ENCODE measurements around the gene PRKCG. TPM values are rescaled to one million over a fixed set of nuclear protein-coding genes. Genes with fewer than 3 reads are reported as not detected.

PRKCG gene
- polyA plus RNA-seq, 1 experiment, result 0.09 TPM

DNA sequence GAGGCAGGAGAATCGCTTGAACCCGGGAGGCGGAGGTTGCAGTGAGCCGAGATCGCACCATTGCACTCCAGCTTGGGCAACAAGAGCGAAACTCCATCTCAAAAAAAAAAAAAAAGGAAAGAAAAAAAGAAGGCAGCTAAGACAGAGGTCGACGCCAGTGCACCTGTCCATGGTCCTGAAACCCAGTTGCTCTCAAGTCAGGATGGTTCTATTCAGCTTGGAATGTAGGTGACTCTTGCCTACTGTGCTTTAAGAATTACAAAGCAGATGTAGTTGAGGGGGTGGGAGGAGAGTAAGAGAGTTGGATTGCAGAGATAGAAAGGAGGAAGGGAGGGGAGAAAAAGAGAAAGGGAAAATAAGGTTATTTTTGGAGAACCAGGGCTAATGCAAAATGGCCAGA lies 45.7 kb downstream of the PRKCG start:
- ChIA-PET CTCF (interaction anchor here (0.7 kb wide), 1 partner anchor 97 kb away, joined by 3 read pairs; no protein-coding TSS in a partner anchor), POLR2A (no interaction called here)
- Histone ChIP-seq H3K27me3 (ENCODE audit: control insufficient read depth, insufficient read depth, low read length) (no peaks in the 10 kb centered on the region), H3K4me3 (ENCODE audit: low read depth, low read length) (no peak overlapping the region), H3K9me3 (ENCODE audit: control insufficient read depth, insufficient read depth, low read length) (no peaks in the 10 kb centered on the region), H3K27ac (ENCODE audit: low read depth, low read length) (no peak overlapping the region)
- DNase-seq (ENCODE audit: low read depth, low spot score), result peak; percentile 26
- TF ChIP-seq, protein P1, sequence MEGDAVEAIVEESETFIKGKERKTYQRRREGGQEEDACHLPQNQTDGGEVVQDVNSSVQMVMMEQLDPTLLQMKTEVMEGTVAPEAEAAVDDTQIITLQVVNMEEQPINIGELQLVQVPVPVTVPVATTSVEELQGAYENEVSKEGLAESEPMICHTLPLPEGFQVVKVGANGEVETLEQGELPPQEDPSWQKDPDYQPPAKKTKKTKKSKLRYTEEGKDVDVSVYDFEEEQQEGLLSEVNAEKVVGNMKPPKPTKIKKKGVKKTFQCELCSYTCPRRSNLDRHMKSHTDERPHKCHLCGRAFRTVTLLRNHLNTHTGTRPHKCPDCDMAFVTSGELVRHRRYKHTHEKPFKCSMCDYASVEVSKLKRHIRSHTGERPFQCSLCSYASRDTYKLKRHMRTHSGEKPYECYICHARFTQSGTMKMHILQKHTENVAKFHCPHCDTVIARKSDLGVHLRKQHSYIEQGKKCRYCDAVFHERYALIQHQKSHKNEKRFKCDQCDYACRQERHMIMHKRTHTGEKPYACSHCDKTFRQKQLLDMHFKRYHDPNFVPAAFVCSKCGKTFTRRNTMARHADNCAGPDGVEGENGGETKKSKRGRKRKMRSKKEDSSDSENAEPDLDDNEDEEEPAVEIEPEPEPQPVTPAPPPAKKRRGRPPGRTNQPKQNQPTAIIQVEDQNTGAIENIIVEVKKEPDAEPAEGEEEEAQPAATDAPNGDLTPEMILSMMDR (IDR thresholded peaks at IDR 0.05; ENCODE audit: low read depth, low read length), result no peak

DNA sequence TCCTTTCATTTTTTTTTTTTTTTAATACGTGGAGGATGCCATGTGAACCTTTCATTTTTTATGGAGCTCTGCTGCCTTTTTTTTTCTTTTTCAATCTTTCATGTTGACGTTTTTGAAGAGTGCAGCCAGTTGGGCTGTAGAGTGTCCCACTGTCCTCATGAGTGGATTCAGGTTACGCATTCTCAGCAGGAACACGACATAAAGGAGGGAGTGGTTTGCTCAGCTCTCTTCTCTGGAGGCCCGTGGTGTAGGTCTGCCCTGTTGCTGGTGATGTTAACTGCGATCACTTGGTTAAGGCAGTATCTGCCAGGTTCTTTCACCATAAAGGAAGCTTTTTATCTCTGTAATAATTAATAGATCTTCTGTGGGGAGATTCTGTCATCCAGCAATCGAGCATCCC lies 54.0 kb downstream of the PRKCG start:
- Histone ChIP-seq H3K27ac (ENCODE audit: low read depth, low read length) (no peak overlapping the region), H3K27me3 (ENCODE audit: control insufficient read depth, insufficient read depth, low read length) (no peaks in the 10 kb centered on the region), H3K9me3 (ENCODE audit: control insufficient read depth, insufficient read depth, low read length) (no peaks in the 10 kb centered on the region), H3K4me3 (ENCODE audit: low read depth, low read length) (no peak overlapping the region)
- TF ChIP-seq, protein P1 (IDR thresholded peaks at IDR 0.05; ENCODE audit: low read depth, low read length), result no peak
- no peak for DNase-seq (ENCODE audit: low read depth, low spot score)
- ChIA-PET POLR2A (interaction anchor here (0.7 kb wide), 1 partner anchor 1644 kb away, joined by 3 read pairs; no protein-coding TSS in a partner anchor), CTCF (interaction anchor here (0.6 kb wide), 1 partner anchor 143 kb away, joined by 3 read pairs; no protein-coding TSS in a partner anchor)

DNA sequence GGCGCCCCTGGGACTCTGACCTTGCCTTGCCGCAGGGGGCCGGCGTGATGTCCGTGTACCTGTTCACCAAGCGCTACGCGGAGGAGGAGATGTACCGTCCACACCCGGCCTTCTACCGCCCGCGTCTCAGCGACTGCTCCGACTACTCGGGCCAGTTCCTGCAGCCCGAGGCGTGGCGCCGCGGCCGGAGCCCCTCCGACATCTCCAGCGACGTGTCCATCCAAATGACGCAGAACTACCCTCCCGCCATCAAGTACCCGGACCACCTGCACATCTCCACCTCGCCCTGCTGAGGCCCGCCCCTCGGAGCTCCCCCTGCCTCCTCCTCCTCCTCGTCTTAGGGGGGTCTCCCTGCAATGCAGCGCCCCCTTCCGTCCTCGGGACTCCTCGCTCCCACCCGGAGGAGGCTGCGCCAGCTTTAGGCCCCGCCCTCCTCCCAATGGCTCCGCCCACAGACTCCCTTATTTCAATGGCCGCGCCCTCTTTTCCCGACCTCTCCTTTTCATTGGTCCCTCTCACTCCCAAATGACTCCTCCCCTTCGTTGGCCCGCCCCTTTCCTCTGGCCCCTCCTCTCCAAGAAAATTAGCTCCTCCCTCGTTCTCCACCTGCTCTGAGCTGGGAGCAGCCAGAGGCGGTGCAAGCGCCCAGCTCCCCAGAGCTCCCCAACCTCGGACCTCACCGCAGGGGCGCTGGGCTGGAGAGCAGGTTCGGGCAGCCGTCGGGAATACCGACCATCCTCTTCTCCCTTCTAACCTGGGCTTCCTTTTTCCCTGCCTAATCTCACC lies 60.2 kb downstream of the PRKCG start:
- peaks cover 10% of the 10 kb centered on the region for H3K9me3 ChIP-seq (ENCODE audit: control insufficient read depth, insufficient read depth, low read length)
- TF ChIP-seq, protein P1 (IDR thresholded peaks at IDR 0.05; ENCODE audit: low read depth, low read length), result no peak
- H3K27me3 ChIP-seq (ENCODE audit: control insufficient read depth, insufficient read depth, low read length), result peaks cover 20% of the 10 kb centered on the region
- POLR2A ChIA-PET, result no interaction called here
- no peak overlapping the region for H3K4me3 ChIP-seq (ENCODE audit: low read depth, low read length)
- CTCF ChIA-PET, result interaction anchor here (0.8 kb wide), 1 partner anchor 394 kb away, joined by 4 read pairs; no protein-coding TSS in a partner anchor
- H3K27ac ChIP-seq (ENCODE audit: low read depth, low read length), result no peak overlapping the region
- DNase-seq (ENCODE audit: low read depth, low spot score), result no peak

DNA sequence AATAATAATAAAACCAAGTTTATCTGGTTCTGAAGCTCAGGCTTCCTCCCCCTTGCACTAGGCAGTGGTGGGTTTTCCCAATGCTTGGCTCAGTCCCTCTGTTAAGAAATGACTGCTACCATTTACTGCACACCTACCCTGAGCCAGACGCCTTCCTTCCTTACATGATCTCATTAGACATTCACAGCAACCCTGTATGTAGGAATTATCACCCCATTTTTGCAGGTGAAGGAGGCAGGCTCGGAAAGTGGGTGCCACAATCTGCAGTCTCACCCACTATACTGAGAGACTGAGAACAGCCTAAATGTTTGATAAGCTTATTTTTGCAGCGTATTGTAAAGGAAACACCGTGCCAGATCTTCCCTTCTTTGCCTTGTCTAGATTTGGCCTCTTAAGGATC lies 62.4 kb downstream of the PRKCG start:
- H3K27ac ChIP-seq (ENCODE audit: low read depth, low read length), result no peak overlapping the region
- POLR2A ChIA-PET, result interaction anchor here (0.8 kb wide), 1 partner anchor 36 kb away, joined by 3 read pairs; no protein-coding TSS in a partner anchor
- CTCF ChIA-PET, result interaction anchor here (0.9 kb wide), 1 partner anchor 85 kb away, joined by 4 read pairs; no protein-coding TSS in a partner anchor
- peaks cover 10% of the 10 kb centered on the region for H3K9me3 ChIP-seq (ENCODE audit: control insufficient read depth, insufficient read depth, low read length)
- H3K27me3 ChIP-seq (ENCODE audit: control insufficient read depth, insufficient read depth, low read length), result peaks cover 20% of the 10 kb centered on the region
- H3K4me3 ChIP-seq (ENCODE audit: low read depth, low read length), result no peak overlapping the region
- TF ChIP-seq, protein P1 (IDR thresholded peaks at IDR 0.05; ENCODE audit: low read depth, low read length), result no peak
- DNase-seq (ENCODE audit: low read depth, low spot score), result no peak

DNA sequence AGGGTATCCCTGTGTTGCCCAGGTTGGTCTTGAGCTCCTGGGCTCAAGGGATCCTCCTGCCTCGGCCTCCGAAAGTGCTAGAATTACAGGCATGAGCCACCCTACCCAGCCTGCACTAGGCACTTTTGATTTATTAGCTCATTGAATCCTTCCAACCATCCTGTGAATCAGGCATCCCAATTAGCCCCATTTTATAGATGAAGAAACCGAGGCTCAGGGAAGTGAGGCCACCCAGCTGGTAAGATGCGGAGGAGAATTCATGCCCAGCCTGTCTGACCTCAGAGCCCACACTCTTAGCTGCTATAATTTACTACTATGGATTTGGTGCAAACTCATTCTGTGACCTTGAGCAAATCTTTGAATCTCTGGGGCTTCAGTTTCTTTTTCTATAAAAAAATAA lies 62.9 kb downstream of the PRKCG start:
- H3K4me3 ChIP-seq (ENCODE audit: low read depth, low read length), result no peak overlapping the region
- CTCF ChIA-PET, result interaction anchor here (0.6 to 0.9 kb wide), 2 partner anchors 81 to 85 kb away, joined by 4 to 8 read pairs; no protein-coding TSS in a partner anchor
- peaks cover 10% of the 10 kb centered on the region for H3K9me3 ChIP-seq (ENCODE audit: control insufficient read depth, insufficient read depth, low read length)
- POLR2A ChIA-PET, result no interaction called here
- TF ChIP-seq, protein P1 (IDR thresholded peaks at IDR 0.05; ENCODE audit: low read depth, low read length), result no peak
- no peak overlapping the region for H3K27ac ChIP-seq (ENCODE audit: low read depth, low read length)
- DNase-seq (ENCODE audit: low read depth, low spot score), result no peak
- peaks cover 20% of the 10 kb centered on the region for H3K27me3 ChIP-seq (ENCODE audit: control insufficient read depth, insufficient read depth, low read length)

Measured in AG04450 (cell line).